SKM-1 treated with dmso at 0.1 percent for 144 hours (cell line): ENCODE measurements around the gene TMEM231.
A peak's percentile ranks its signal among the peaks of the same experiment; 100 is the strongest.
"Not testable (repeated sequence)": the region's sequence is repeated elsewhere in the genome, so short reads cannot be mapped to it uniquely, and the experiment has no call there.

ENCODE experiments used
- DNase-seq: peaks from one replicate; lab custom pipeline; 2025; ENCODE audit not compliant: unreplicated experiment; lab: John Stamatoyannopoulos, UW

The TMEM231 gene

GRCh38 chr16:75532791-75533190 lies 23.3 kb downstream of the TMEM231 start:
- no peak for DNase-seq

GRCh38 chr16:75532142-75532765 lies 23.8 kb downstream of the TMEM231 start:
- no peak for DNase-seq

- no peak for DNase-seq
Measured at GRCh38 chr16:75529959-75530358, 26.1 kb downstream of the TMEM231 start.

GRCh38 chr16:75529056-75529905 lies 26.8 kb downstream of the TMEM231 start:
- DNase-seq: no peak

GRCh38 chr16:75527825-75528299 lies 28.2 kb downstream of the TMEM231 start:
- DNase-seq: no peak

GRCh38 chr16:75526032-75526790 lies 29.8 kb downstream of the TMEM231 start:
- no peak for DNase-seq

GRCh38 chr16:75519175-75519574 lies 36.9 kb downstream of the TMEM231 start:
- DNase-seq: no peak

- DNase-seq: not testable (repeated sequence)
Measured at GRCh38 chr16:75516189-75516966, 39.7 kb downstream of the TMEM231 start.

- no peak for DNase-seq
Measured at GRCh38 chr16:75514296-75514695, 41.8 kb downstream of the TMEM231 start.

GRCh38 chr16:75506574-75506973 lies 49.5 kb downstream of the TMEM231 start:
- peak; percentile 69 for DNase-seq

GRCh38 chr16:75506107-75506506 lies 49.9 kb downstream of the TMEM231 start:
- DNase-seq: no peak

- DNase-seq: no peak
Measured at GRCh38 chr16:75503801-75504200, 52.3 kb downstream of the TMEM231 start.

- no peak for DNase-seq
Measured at GRCh38 chr16:75502916-75503605, 53.0 kb downstream of the TMEM231 start.

- not testable (repeated sequence) for DNase-seq
Measured at GRCh38 chr16:75501820-75502219, 54.2 kb downstream of the TMEM231 start.

GRCh38 chr16:75501359-75501758 lies 54.7 kb downstream of the TMEM231 start:
- DNase-seq: no peak

GRCh38 chr16:75498605-75499322 lies 57.3 kb downstream of the TMEM231 start:
- DNase-seq: not testable (repeated sequence)

- no peak for DNase-seq
Measured at GRCh38 chr16:75497558-75497957, 58.5 kb downstream of the TMEM231 start.

GRCh38 chr16:75495076-75495674 lies 60.9 kb downstream of the TMEM231 start, which contains the start of gene CHST6:
Gene CHST6 (minus strand): TSS chr16:75495441. CDS start chr16:75479828, 15,613 bp downstream.
- peak; percentile 26 for DNase-seq

GRCh38 chr16:75494661-75495075 lies 61.4 kb downstream of the TMEM231 start:
- DNase-seq: no peak
